ENCODE measurements around the gene GRIA3. TPM values are rescaled to one million over a fixed set of nuclear protein-coding genes. Genes with fewer than 3 reads are reported as not detected.
A peak's percentile ranks its signal among the peaks of the same experiment; 100 is the strongest.

GRIA3 gene
- total RNA-seq, 1 donor from 2014 or later: 18.6 TPM

DNA sequence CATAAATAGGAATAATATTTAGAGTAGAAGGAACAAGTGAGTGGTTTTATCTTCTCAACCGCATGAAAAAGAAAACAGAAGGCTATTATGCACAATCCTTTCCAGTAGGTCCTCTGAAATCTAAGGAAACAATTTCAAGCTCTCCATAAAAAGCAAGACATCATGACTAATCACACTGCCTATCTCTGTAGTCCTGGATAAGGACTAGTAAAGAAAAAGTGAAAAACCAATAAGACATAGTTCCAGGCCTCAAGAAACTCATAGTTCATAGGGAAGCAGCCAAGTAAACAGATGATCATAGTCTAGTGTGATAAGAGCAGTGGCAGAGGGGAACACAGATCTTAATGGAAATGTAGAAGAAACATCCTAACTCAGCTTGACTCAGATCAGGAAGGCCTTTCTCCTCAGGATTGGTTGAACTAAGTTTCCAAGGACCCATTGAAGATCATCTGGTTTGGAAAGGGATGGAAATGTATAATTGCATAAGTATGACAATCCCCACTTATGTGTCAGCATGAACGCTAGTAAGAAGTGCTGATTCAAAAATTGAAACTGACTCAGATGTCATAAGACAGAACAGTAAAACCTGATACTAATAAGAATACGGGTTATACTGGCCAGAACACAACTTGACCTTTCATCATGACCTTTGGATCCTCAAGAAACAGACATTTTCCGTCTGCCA lies 155.3 kb downstream of the GRIA3 start:
- FAIRE-seq (peak; percentile 100), DNase-seq (ENCODE audit: low read depth) (peak; percentile 73)
- H3K4me2 ChIP-seq (ENCODE audit: low read length): peak overlapping the region; percentile 11
- peak overlapping the region; percentile 42 for H3K27ac ChIP-seq (ENCODE audit: low read depth, low read length)
- Mint-ChIP-seq H3K27ac (ENCODE audit: unreplicated experiment) (no peak overlapping the region), H3K4me1 (ENCODE audit: low read depth, unreplicated experiment) (peaks cover 3% of the 10 kb centered on the region), H3K27me3 (ENCODE audit: low read depth, unreplicated experiment) (no peaks in the 10 kb centered on the region), H3K9me3 (ENCODE audit: unreplicated experiment) (no peaks in the 10 kb centered on the region), H3K4me3 (ENCODE audit: unreplicated experiment) (no peak overlapping the region), H3K36me3 (ENCODE audit: low read depth, unreplicated experiment) (no peaks in the 10 kb centered on the region)
- no peak overlapping the region for H3K9ac ChIP-seq (ENCODE audit: low read length)
- H3K9me3 ChIP-seq (ENCODE audit: insufficient read depth, low read depth, low read length): no peaks in the 10 kb centered on the region
- no peak overlapping the region for H3K4me3 ChIP-seq (ENCODE audit: insufficient read depth, low read depth, low read length)
- H4K20me1 ChIP-seq (ENCODE audit: insufficient read depth, low read length): no peaks in the 10 kb centered on the region
- H2AFZ ChIP-seq (ENCODE audit: low read depth, low read length): no peak overlapping the region
- TF ChIP-seq, protein P1, sequence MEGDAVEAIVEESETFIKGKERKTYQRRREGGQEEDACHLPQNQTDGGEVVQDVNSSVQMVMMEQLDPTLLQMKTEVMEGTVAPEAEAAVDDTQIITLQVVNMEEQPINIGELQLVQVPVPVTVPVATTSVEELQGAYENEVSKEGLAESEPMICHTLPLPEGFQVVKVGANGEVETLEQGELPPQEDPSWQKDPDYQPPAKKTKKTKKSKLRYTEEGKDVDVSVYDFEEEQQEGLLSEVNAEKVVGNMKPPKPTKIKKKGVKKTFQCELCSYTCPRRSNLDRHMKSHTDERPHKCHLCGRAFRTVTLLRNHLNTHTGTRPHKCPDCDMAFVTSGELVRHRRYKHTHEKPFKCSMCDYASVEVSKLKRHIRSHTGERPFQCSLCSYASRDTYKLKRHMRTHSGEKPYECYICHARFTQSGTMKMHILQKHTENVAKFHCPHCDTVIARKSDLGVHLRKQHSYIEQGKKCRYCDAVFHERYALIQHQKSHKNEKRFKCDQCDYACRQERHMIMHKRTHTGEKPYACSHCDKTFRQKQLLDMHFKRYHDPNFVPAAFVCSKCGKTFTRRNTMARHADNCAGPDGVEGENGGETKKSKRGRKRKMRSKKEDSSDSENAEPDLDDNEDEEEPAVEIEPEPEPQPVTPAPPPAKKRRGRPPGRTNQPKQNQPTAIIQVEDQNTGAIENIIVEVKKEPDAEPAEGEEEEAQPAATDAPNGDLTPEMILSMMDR (IDR thresholded peaks at IDR 0.05; ENCODE audit: insufficient read depth, low read depth, low read length): no peak
- no peak for TF ChIP-seq EZH2 (IDR thresholded peaks at IDR 0.05; ENCODE audit: insufficient read depth, low read length)
- H3K79me2 ChIP-seq (ENCODE audit: insufficient read depth, low read length): no peaks in the 10 kb centered on the region
- H3K27me3 ChIP-seq (ENCODE audit: insufficient read depth, low read length): no peaks in the 10 kb centered on the region
- no peaks in the 10 kb centered on the region for H3K36me3 ChIP-seq (ENCODE audit: insufficient read depth, low read length)
- H3K4me1 ChIP-seq (ENCODE audit: insufficient read depth, low read length): no peaks in the 10 kb centered on the region

DNA sequence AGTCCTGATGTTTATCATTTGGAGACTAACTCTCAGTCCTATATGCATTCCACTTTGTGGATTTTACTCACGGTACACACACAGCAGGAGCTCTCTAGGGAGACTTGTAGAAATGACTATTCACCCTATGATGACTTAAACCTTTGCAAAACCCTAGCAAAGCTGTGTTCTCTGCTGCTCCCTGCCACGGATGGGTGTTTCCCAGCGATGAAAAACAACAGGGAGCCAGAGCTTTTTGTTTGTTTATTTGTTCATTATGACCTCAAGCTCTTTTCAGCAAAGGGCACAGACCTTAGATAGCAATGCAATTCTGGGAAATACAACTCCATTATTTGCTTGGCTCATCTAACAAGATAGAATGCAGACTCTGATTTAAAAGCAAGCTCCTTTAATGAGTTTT lies 156.6 kb downstream of the GRIA3 start:
- no peak overlapping the region for H3K4me3 ChIP-seq (ENCODE audit: insufficient read depth, low read depth, low read length)
- no peak overlapping the region for H3K4me2 ChIP-seq (ENCODE audit: low read length)
- no peaks in the 10 kb centered on the region for H3K27me3 Mint-ChIP-seq (ENCODE audit: low read depth, unreplicated experiment)
- H3K27ac ChIP-seq (ENCODE audit: low read depth, low read length): no peak overlapping the region
- H3K9ac ChIP-seq (ENCODE audit: low read length): no peak overlapping the region
- H3K4me1 Mint-ChIP-seq (ENCODE audit: low read depth, unreplicated experiment): peaks cover 3% of the 10 kb centered on the region
- no peaks in the 10 kb centered on the region for H3K36me3 ChIP-seq (ENCODE audit: insufficient read depth, low read length)
- no peak for DNase-seq (ENCODE audit: low read depth)
- H3K4me1 ChIP-seq (ENCODE audit: insufficient read depth, low read length): no peaks in the 10 kb centered on the region
- FAIRE-seq: peak; percentile 67
- TF ChIP-seq EZH2 (IDR thresholded peaks at IDR 0.05; ENCODE audit: insufficient read depth, low read length): no peak
- TF ChIP-seq, protein P1 (IDR thresholded peaks at IDR 0.05; ENCODE audit: insufficient read depth, low read depth, low read length): no peak
- no peak overlapping the region for H3K4me3 Mint-ChIP-seq (ENCODE audit: unreplicated experiment)
- H3K79me2 ChIP-seq (ENCODE audit: insufficient read depth, low read length): no peaks in the 10 kb centered on the region
- no peaks in the 10 kb centered on the region for H4K20me1 ChIP-seq (ENCODE audit: insufficient read depth, low read length)
- H2AFZ ChIP-seq (ENCODE audit: low read depth, low read length): no peak overlapping the region
- no peaks in the 10 kb centered on the region for H3K9me3 Mint-ChIP-seq (ENCODE audit: unreplicated experiment)
- H3K27ac Mint-ChIP-seq (ENCODE audit: unreplicated experiment): no peak overlapping the region
- no peaks in the 10 kb centered on the region for H3K9me3 ChIP-seq (ENCODE audit: insufficient read depth, low read depth, low read length)
- peaks cover 2% of the 10 kb centered on the region for H3K36me3 Mint-ChIP-seq (ENCODE audit: low read depth, unreplicated experiment)
- no peaks in the 10 kb centered on the region for H3K27me3 ChIP-seq (ENCODE audit: insufficient read depth, low read length)

DNA sequence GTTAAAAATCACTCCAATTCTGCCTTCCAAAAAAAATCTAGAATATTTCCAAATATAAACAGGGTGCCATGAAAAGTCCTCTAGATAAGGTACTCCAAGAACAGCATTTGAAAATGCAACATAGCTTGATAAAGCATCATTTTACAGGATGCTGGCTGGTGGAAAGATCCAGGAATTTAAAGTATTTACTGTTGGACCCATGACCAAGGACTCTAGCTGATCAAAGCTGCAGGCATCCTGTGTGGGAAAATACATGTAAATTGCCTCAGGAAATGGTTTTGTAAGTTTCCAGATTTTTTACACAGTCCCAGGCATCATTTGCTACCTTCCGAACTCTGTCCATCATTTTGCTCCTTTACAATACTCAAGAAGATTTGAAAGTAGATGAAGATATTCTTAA lies 164.4 kb downstream of the GRIA3 start:
- Mint-ChIP-seq H3K27ac (ENCODE audit: unreplicated experiment) (no peak overlapping the region), H3K4me3 (ENCODE audit: unreplicated experiment) (no peak overlapping the region)

More for the DNA sequence above, 164.4 kb downstream of the GRIA3 start:
- Histone ChIP-seq H3K27me3 (ENCODE audit: insufficient read depth, low read length) (no peaks in the 10 kb centered on the region), H3K79me2 (ENCODE audit: insufficient read depth, low read length) (no peaks in the 10 kb centered on the region), H3K9ac (ENCODE audit: low read length) (no peak overlapping the region), H3K4me1 (ENCODE audit: insufficient read depth, low read length) (no peaks in the 10 kb centered on the region), H3K27ac (ENCODE audit: low read depth, low read length) (no peak overlapping the region), H3K36me3 (ENCODE audit: insufficient read depth, low read length) (no peaks in the 10 kb centered on the region), H4K20me1 (ENCODE audit: insufficient read depth, low read length) (no peaks in the 10 kb centered on the region), H3K4me2 (ENCODE audit: low read length) (no peak overlapping the region), H3K4me3 (ENCODE audit: insufficient read depth, low read depth, low read length) (no peak overlapping the region), H3K9me3 (ENCODE audit: insufficient read depth, low read depth, low read length) (no peaks in the 10 kb centered on the region), H2AFZ (ENCODE audit: low read depth, low read length) (no peak overlapping the region)
- H3K9me3 Mint-ChIP-seq (ENCODE audit: unreplicated experiment): no peaks in the 10 kb centered on the region
- FAIRE-seq (peak; percentile 93), DNase-seq (ENCODE audit: low read depth) (peak; percentile 46)
- peaks cover 2% of the 10 kb centered on the region for H3K36me3 Mint-ChIP-seq (ENCODE audit: low read depth, unreplicated experiment)
- H3K4me1 Mint-ChIP-seq (ENCODE audit: low read depth, unreplicated experiment): peaks cover 3% of the 10 kb centered on the region
- TF ChIP-seq, protein P1 (IDR thresholded peaks at IDR 0.05; ENCODE audit: insufficient read depth, low read depth, low read length): no peak
- TF ChIP-seq EZH2 (IDR thresholded peaks at IDR 0.05; ENCODE audit: insufficient read depth, low read length): no peak
- H3K27me3 Mint-ChIP-seq (ENCODE audit: low read depth, unreplicated experiment): no peaks in the 10 kb centered on the region
